RKO (cell line): ENCODE measurements around the gene YPEL1.

Source experiments
- DNase-seq: peaks from one replicate; pipeline ENCODE4 v3.0.0-alpha.2; 2016; ENCODE audit warnings: low spot score

Gene YPEL1

DNA sequence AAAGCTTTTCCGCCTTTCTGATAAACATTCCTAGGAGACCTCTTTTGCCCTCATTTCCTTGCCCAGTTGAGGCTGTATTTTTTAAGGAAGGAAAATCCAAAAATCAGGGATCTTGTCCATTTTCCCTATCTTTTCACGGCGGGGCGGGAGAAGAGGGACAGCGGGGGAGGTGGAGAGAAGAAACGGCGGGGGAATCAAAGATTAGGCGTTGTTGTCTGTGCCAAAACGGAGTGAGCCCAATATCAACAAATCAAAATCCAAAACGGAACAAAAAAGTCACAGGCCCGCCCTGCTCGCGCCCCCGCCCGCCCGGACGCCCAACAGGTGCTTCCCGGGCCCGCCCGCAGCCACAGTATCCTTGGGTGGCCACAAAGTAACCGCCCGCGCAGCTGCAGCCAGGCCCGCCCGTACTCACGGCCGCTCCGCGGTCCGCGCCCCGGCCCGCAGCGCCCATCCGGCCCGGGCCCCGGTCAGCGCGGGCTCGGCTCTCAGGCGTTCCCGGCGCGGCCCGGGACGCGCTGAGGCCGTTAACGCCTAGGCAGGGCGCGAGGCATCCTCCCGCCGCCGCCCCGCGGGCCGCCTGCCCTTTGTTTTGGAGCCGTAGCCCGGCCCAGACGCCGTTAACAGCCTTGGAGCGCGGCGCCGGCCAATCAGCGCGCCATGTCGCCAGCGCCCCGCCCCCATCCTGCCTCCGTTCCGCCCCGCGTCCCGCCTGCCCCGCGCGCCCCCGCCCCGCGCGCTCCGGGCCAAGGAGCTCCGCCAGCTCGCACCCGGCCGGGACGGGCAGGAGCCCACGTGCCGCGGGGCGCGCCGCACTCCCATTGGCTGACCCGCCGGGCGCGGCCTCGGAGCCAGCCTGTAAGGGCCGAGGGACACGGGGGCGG lies at the start of gene YPEL1:
YPEL1 (minus strand) TSS at position 595 of the 884 bp plus-strand sequence. CDS start 25,050 bp downstream, outside the sequence.
- peak; percentile 92 for DNase-seq

GRCh38 chr22:21780259-21780658 lies 44.7 kb upstream of the YPEL1 start:
- DNase-seq: no peak

DNA sequence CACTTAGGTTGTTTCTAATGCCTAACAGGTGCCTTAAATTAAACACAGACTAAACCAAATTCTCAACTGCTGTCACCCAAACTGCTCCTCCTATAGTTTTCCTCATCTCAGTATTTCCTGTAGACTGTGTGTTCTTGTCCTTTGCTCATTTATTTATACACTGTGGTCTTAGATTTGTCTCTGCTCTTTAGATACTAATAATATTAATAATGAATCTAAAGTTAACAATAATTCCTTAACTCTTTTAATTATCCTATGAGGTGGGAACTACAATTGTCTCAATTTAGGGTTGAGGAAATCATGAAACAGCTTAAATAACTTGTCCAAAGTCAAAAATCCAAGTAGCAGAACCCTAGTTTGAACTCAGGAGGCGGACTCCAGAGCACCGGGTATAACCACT lies 43.9 kb upstream of the YPEL1 start:
- DNase-seq: no peak

- no peak for DNase-seq
Measured at GRCh38 chr22:21778705-21779363, 43.2 kb upstream of the YPEL1 start.

DNA sequence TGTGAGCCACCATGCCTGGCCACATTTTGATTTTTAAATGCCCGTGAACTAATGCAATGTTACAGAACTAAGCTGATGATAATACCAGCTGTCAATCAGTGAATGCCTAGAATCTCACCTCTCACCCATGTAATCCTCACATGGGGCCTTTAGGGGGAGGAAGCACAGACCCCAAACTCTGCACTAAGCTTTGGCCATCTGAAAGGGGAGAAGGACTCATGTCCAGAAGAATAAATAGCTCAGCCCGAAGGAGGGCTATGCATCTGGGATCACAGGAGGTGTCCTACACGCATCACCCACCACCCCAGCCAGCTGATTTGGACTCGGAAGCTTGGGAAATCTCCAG lies 36.0 kb upstream of the YPEL1 start:
- DNase-seq: no peak

- no peak for DNase-seq
Measured at GRCh38 chr22:21768435-21768834, 32.8 kb upstream of the YPEL1 start.

DNA sequence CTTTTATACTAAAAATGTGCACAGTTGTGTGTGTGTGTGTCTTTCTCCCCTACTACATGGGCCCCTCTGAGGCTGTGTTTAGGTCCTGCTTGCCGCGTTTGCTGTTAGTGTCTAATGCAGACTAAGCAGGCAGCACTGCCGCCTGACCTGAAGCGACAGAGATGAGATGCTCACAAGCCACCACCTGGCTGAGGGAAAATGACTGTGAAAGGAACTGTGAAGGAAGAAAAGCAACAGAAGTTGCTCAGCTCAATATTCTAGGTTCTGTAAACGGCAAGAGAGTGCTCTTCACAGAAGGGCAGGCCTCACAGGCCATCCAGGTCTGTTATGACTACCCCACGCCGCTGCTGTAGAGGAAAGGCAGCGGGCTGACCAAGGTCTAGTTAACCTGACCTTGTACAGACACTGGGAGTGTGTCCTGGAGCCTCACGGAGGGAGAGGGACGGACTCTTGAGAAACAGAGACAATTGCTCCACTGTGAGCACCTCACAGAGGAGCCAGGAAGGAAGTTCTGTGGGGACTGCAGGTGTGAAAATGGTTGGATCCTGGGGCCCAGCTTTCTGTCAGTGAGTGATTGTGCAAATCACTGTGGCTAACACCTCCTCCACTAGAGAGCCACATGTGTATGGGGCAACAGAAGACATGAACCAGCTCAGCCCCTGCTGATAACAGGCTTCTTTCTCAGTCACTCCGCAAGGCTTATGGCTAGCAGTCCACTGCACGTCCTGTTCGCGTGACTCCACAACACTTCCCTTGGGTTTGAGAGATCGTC lies 31.3 kb upstream of the YPEL1 start:
- no peak for DNase-seq

- DNase-seq: no peak
Measured at GRCh38 chr22:21765909-21766529, 30.4 kb upstream of the YPEL1 start.

DNA sequence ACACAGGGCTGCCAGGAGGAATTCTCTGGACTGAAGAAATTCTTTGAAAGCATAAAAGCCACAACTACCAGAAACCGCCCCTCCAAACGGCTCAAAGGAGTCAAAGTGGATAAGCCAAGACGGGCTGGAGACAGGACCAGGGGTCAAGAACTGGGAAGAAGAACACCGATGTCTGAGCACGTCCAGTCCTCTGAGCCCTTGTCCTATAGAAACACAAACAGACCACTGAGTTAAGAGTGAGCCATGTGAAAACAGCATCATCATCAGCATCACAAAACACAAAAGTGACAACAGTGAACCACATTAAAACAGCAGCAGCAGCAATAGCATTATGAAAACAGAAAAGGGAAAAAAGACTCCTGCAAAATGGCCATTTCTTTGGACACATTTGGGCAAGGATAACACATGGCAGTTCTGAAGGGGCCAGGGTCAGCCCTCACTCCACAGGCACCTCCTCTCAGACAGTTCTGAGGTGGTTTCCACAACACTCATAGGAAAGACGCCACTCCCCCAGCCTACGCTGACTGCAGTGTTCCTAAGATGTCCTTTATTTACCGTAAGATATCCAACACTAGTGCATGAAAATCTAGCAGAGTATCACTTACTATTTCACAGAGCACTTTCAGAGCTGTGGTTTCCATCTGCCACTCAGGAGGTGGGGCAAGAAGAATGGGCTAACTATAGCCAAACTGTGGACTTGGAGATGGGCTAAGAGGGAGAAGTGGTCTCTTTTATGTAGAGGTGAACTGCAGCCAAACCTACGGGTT lies 28.6 kb upstream of the YPEL1 start:
- no peak for DNase-seq

- DNase-seq: no peak
Measured at GRCh38 chr22:21762712-21763581, 27.4 kb upstream of the YPEL1 start.

DNA sequence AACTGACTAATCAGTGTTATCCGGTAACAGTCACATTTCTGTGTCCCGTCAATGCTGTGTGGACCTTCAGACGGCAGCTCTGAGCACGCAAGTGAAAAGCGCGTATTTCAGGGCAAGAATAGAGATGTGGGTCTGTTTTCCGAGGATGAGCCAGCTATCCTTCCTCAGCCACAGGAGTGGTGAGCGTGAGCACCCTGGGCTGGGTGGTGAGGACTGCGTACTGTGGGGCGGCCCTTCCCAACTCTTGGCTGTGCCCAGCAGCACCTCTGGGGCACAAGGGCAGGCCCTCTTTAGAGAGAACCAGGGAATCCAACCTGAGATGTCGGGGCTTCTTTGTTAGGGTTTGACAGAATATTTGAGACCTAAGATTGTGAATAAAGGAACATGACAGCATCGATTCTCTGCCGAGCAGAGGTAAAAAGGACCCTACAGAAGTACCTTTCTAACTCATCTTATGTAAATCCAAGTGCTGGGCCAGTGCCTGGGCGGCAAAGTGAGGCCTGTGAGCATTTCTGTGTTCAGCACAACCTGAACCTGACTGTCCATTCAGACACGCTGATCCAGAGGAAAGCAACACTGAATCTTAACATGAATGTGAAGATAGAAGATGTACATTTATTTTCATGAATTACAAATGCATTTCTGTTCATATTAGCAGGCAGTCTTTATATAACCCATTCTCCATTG lies 26.5 kb upstream of the YPEL1 start:
- DNase-seq: no peak

DNA sequence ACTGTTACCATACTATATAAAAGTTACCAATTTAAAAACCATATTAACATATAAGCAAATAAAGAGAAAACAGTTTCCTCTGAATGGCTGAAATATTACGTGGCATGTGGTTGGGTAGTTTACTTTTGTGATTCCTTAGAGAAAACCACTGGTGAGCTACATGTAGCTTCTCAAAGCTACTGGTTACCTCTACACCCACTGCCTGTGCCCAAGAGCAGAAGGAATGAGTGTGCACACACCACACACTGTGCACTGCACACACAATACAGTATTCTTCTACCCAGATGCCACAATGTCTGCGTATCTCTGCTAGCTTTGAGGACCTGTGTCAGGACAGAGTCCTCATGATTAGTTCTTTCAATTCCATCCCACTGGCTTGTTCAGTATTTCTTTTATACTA lies 25.5 kb upstream of the YPEL1 start:
- no peak for DNase-seq

- DNase-seq: no peak
Measured at GRCh38 chr22:21760640-21761039, 25.0 kb upstream of the YPEL1 start.

DNA sequence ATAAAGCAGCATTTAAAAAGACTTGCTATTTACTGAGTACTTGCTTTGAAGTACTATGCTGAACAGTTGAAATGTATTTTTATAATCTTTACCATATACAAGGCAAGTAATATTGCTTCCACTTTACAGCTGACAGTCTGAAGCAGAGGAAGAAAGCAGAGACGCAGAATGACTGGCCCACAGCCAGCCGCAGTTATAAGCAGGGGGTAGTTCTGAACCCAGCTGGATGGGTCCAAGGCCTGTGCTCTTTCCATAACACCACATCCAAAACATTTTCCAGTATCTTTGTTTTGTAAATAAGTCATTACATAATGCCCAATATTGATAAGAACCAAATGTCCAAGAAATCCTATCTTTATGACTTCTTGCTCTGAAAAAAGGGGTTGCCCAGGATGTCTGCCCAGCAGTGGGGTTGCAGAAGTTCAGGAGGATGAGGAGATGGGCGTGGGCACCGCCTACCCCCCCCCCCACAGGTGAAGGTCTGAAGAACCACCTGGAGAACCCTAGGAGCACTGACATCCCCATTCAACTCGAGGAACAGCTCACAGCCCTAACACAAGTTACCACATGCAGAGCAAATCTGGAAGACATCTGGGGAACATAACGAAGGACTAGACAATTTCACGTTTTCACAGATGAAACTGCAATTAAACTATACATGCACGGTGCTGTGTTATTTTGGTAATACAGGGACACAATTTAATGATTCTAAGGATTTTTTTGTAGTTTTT lies 24.2 kb upstream of the YPEL1 start:
- no peak for DNase-seq

GRCh38 chr22:21759093-21759492 lies 23.5 kb upstream of the YPEL1 start:
- no peak for DNase-seq

DNA sequence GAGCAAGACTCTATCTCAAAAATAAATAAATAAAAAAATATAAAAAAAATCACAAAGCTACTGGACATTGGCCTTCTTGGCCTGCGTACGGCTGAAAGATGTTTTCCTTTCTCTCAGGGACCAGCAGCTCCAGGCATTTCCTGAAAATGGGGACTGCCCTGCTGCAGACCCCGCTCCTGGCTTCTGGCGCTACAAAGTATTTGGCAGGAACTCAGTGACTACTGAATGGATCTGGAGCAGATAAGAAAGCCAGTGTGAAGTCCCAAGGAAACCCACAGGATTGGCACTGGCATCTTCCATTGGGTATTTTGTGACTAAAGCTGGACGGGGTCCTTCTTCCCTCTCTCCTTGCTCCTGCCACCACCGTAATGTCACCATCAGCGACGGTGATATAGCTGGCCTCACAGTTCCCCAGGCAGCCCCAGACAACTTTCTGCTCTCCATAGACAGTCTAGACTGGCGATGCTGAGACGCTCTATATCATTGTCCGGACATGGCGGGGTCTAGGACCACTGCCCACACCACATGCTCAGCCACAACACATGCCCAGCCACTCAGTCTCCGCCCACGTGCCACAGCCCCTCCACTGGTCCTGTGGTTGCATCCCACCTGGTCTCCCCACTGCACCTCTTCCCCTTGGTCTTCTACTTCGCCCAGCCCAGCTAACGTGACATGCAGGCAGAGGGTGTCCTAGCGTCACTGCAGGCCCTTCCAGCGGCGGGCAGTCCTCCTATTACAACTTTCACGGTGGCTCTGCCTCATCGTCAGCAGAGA lies 22.7 kb upstream of the YPEL1 start:
- DNase-seq: no peak

DNA sequence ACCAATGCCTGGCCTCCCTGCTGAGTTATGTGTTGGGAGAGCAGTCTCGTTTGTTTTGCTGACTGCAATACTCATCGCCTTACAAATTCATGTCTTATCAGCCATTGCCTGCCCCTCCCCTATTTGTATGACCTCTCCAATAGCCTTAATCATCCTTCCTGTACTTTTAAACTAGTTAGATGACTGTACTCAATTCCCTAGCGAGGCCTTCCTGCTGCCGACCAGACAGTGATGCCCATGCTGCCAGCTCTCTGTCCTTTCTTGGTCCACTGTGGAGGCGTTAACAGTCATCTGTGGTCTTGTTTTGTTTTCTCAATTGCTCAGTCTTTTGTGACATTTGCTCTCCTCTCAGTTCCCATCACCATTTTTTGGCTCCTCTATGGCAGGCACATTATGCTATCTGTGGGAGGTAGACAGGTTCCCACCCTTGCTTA lies 20.3 kb upstream of the YPEL1 start:
- peak; percentile 83 for DNase-seq

- no peak for DNase-seq
Measured at GRCh38 chr22:21754523-21754922, 18.9 kb upstream of the YPEL1 start.
